22Rv1 (cell line): ENCODE data around the gene IL10RA.

Experiments
- ZFX ChIP-seq: fragments of 450-650 bp; IDR thresholded peaks from 2 replicates; pipeline ENCODE4 v1.6.1; 2017; ENCODE audit warnings: antibody characterized with exemption, borderline replicate concordance
- TF ChIP-seq, protein P1 (sequence below): fragments of 450-650 bp; IDR thresholded peaks from 2 replicates; pipeline ENCODE4 v1.5.1; 2017; ENCODE audit warnings: mild to moderate bottlenecking

GRCh38 chr11:117945047-117945810 lies 41.0 kb upstream of the IL10RA start:
- TF ChIP-seq, protein P1, sequence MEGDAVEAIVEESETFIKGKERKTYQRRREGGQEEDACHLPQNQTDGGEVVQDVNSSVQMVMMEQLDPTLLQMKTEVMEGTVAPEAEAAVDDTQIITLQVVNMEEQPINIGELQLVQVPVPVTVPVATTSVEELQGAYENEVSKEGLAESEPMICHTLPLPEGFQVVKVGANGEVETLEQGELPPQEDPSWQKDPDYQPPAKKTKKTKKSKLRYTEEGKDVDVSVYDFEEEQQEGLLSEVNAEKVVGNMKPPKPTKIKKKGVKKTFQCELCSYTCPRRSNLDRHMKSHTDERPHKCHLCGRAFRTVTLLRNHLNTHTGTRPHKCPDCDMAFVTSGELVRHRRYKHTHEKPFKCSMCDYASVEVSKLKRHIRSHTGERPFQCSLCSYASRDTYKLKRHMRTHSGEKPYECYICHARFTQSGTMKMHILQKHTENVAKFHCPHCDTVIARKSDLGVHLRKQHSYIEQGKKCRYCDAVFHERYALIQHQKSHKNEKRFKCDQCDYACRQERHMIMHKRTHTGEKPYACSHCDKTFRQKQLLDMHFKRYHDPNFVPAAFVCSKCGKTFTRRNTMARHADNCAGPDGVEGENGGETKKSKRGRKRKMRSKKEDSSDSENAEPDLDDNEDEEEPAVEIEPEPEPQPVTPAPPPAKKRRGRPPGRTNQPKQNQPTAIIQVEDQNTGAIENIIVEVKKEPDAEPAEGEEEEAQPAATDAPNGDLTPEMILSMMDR: no peak
- TF ChIP-seq ZFX: no peak
